ENCODE measurements around the gene B4GALT5.

B4GALT5 gene

GRCh38 chr20:49715466-49715865, 1.8 kb upstream of the B4GALT5 start:
- DNase-seq (ENCODE audit: low read depth): no peak
- H3K4me3 ChIP-seq (replicated peaks; ENCODE audit: low read depth, low read length): no peak overlapping the region

GRCh38 chr20:49712996-49713752, 504 bp downstream of the B4GALT5 start:
- TF ChIP-seq, protein P1, sequence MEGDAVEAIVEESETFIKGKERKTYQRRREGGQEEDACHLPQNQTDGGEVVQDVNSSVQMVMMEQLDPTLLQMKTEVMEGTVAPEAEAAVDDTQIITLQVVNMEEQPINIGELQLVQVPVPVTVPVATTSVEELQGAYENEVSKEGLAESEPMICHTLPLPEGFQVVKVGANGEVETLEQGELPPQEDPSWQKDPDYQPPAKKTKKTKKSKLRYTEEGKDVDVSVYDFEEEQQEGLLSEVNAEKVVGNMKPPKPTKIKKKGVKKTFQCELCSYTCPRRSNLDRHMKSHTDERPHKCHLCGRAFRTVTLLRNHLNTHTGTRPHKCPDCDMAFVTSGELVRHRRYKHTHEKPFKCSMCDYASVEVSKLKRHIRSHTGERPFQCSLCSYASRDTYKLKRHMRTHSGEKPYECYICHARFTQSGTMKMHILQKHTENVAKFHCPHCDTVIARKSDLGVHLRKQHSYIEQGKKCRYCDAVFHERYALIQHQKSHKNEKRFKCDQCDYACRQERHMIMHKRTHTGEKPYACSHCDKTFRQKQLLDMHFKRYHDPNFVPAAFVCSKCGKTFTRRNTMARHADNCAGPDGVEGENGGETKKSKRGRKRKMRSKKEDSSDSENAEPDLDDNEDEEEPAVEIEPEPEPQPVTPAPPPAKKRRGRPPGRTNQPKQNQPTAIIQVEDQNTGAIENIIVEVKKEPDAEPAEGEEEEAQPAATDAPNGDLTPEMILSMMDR (IDR thresholded peaks at IDR 0.05; ENCODE audit: low read length, missing control alignments): no peak
- peak; percentile 38 for DNase-seq (ENCODE audit: low read depth)
- H3K4me3 ChIP-seq (replicated peaks; ENCODE audit: low read depth, low read length): peak overlapping the region; percentile 92

More at GRCh38 chr20:49715466-49715865, 1.8 kb upstream of the B4GALT5 start:
- TF ChIP-seq, protein P1 (IDR thresholded peaks at IDR 0.05; ENCODE audit: low read length, missing control alignments): no peak

- no peak for DNase-seq (ENCODE audit: low read depth)
- TF ChIP-seq, protein P1 (IDR thresholded peaks at IDR 0.05; ENCODE audit: low read length, missing control alignments): no peak
- peak overlapping the region; percentile 92 for H3K4me3 ChIP-seq (replicated peaks; ENCODE audit: low read depth, low read length)
Measured at GRCh38 chr20:49712646-49712995, 1.1 kb downstream of the B4GALT5 start.

- DNase-seq (ENCODE audit: low read depth): no peak
- TF ChIP-seq, protein P1 (IDR thresholded peaks at IDR 0.05; ENCODE audit: low read length, missing control alignments): no peak
- peak overlapping the region; percentile 92 for H3K4me3 ChIP-seq (replicated peaks; ENCODE audit: low read depth, low read length)
Measured at GRCh38 chr20:49712118-49712517, 1.6 kb downstream of the B4GALT5 start.

DNA sequence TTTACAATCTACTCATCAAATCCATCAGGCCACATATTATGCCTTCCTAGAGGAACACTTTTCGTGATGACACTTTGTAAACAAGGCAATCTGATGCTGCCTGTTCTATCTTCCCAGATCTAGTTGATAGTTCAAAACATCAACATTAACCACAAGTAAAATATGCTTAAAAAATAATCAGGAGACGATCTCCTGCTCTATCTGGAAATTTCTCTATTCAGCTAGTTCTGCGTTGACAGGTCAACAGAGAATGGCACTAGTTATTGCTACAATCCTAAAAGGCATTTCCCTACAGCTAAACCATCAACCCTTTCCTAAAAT, 2.1 kb downstream of the B4GALT5 start:
- DNase-seq (ENCODE audit: low read depth): no peak
- TF ChIP-seq, protein P1 (IDR thresholded peaks at IDR 0.05; ENCODE audit: low read length, missing control alignments): no peak
- peak overlapping the region; percentile 92 for H3K4me3 ChIP-seq (replicated peaks; ENCODE audit: low read depth, low read length)

DNA sequence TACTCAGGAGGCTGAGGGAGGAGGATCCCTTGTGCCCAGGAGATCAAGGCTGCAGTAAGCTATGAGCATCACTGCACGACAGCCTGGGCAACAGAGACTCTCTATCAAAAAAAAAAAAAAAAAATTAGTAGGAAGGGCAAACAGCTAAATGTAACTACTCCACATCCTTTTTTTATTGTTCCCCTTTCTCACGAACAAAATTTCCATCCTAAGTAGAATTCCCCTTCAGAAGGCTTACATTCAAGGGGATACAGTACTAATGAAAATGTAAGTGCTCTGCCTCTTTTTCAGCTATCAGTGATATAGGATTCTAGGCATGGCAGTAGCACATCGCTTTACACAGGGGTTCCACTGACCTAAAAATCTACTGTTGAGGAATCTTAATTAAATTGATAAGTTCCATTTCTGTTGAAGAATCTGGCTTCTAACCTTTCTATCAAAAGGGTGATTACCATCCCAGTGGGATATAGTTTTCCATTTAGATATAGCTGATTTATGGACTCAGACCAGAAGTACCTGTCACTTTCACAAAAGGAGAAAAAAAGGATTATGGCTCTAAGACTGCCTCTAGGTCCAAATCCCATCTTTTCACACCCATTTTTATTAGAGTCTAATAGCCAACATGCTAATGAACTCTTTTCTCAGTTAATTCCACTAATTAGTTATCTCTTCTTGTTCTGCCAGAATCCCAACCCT, 2.6 kb downstream of the B4GALT5 start:
- TF ChIP-seq, protein P1 (IDR thresholded peaks at IDR 0.05; ENCODE audit: low read length, missing control alignments): no peak
- H3K4me3 ChIP-seq (replicated peaks; ENCODE audit: low read depth, low read length): peak overlapping the region; percentile 92
- no peak for DNase-seq (ENCODE audit: low read depth)
